Testis (tissue), 3 donors: ENCODE measurements around the gene SLC12A2. TPM values are rescaled to one million over a fixed set of nuclear protein-coding genes. Genes with fewer than 3 reads are reported as not detected.

ENCODE experiments used
- DNase-seq: peaks from one replicate; pipeline ENCODE4 v3.0.0-alpha.2; 2019
- H3K27ac ChIP-seq, 2 donors: fragments of 200-600 bp; sonication (generic); one replicate each; pipeline ENCODE4 v1.5.1; 2019
- H3K27me3 ChIP-seq: fragments of 200-600 bp; sonication (generic); one replicate; pipeline ENCODE4 v1.5.1; 2019
- H3K36me3 ChIP-seq: fragments of 200-600 bp; sonication (generic); one replicate; pipeline ENCODE4 v1.5.1; 2017; ENCODE audit warnings: low read depth; ENCODE audit errors: missing control alignments
- H3K4me1 ChIP-seq: fragments of 200-600 bp; sonication (generic); one replicate; pipeline ENCODE4 v1.5.1; 2019
- H3K4me3 ChIP-seq, 2 donors: fragments of 200-600 bp; sonication (generic); one replicate each; pipeline ENCODE4 v1.5.1; 2017 to 2019
- H3K9me3 ChIP-seq: fragments of 200-600 bp; sonication (generic); one replicate; pipeline ENCODE4 v1.5.1; 2017
- CTCF ChIP-seq, 3 experiments: fragments of 450-650 bp in 2 of 3; fragments of 200-600 bp in 1 of 3; sonication (generic) in 1 of 3; IDR thresholded peaks; one replicate each; pipeline ENCODE4 v1.5.1; 2016 to 2019; ENCODE audit warnings: antibody characterized with exemption in 3 of 3, mild to moderate bottlenecking in 2 of 3, moderate library complexity in 1 of 3
- POLR2A ChIP-seq: fragments of 450-650 bp; IDR thresholded peaks from one replicate; pipeline ENCODE4 v1.6.1; 2017; ENCODE audit warnings: antibody characterized with exemption, mild to moderate bottlenecking, moderate library complexity
- WGBS, 2 donors: methylation state at CpG; one replicate each; pipeline ENCODE4 v1.1.5; 2018; 5-methylcytosine and 5-hydroxymethylcytosine counted together
- intact Hi-C: fragments of 100-400 bp; cut with DNase I; formaldehyde crosslinking; loops from one replicate; pipeline ENCODE4 v1.15.1; 2023; ENCODE audit warnings: low total_unique reads
- polyA plus RNA-seq: library from polyadenylated mRNA; stranded (reverse); fragments of 350-450 nt; fragmentation: Illumina TruSeq; extraction: RNeasy Lipid Tissue Mini Kit (QIAGEN cat#74804); gene quantifications from one replicate; pipeline ENCODE4 v1.2.3, GENCODE V29; 2014; ENCODE audit warnings: low read depth, low replicate concordance; ENCODE audit not compliant: insufficient read depth
- total RNA-seq, 2 donors: library from RNA; depleted of rRNA; stranded (reverse); fragments of >200 nt; gene quantifications; one replicate each; pipeline ENCODE4 v1.2.3, GENCODE V29; 2016

The SLC12A2 gene
- total and polyA plus RNA-seq, 3 donors from 2014 or later = 27.8 to 40.3 (median 33.0) TPM

GRCh38 chr5:128192368-128192767, 108.8 kb downstream of the SLC12A2 start:
- Histone ChIP-seq H3K27me3 (no peaks in the 10 kb centered on the region), H3K9me3 (no peaks in the 10 kb centered on the region), H3K4me1 (no peaks in the 10 kb centered on the region), H3K4me3 (no peak overlapping the region), H3K27ac (no peak overlapping the region), H3K36me3 (no peaks in the 10 kb centered on the region)
- TF ChIP-seq POLR2A (no peak), CTCF (IDR thresholded peaks at IDR 0.05) (no peak)
- intact Hi-C loops = no loop called here
- 90 to 96% methylated on average over 2 of the region's 2 CpGs for WGBS, 2 donors
- DNase-seq = no peak

GRCh38 chr5:128193665-128194390, 110.3 kb downstream of the SLC12A2 start:
- Histone ChIP-seq H3K4me3 (no peak overlapping the region), H3K27ac (no peak overlapping the region), H3K4me1 (no peaks in the 10 kb centered on the region), H3K27me3 (no peaks in the 10 kb centered on the region), H3K9me3 (no peaks in the 10 kb centered on the region), H3K36me3 (no peaks in the 10 kb centered on the region)
- intact Hi-C loops = no loop called here
- WGBS, 2 donors = 86 to 92% methylated on average over 3 of the region's 3 CpGs
- no peak for TF ChIP-seq POLR2A
- TF ChIP-seq CTCF (IDR thresholded peaks at IDR 0.05) = no peak
- no peak for DNase-seq

DNA sequence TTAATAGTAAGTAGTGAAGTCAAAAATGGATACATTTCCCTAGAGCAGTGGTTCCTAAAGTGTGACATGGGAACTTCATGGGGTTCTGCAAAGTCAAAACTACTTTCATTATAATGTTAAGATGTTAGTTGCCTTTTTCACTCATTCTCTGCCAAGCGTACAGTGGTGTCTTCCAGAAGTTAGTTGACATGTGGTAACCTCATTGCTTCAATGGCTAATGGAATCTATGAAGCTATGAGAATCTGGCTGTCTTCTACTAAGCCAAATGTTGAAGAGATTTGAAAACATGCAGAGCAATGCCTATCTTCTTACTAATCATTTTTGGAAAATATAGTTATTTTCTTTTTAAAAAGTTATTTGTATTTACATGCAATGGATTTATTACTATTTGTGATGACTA, 111.8 kb downstream of the SLC12A2 start:
- H3K9me3 ChIP-seq = no peaks in the 10 kb centered on the region
- no peak overlapping the region for H3K27ac ChIP-seq
- DNase-seq = no peak
- H3K36me3 ChIP-seq = no peaks in the 10 kb centered on the region
- H3K4me3 ChIP-seq = no peak overlapping the region
- H3K4me1 ChIP-seq = no peaks in the 10 kb centered on the region
- intact Hi-C loops = no loop called here
- H3K27me3 ChIP-seq = no peaks in the 10 kb centered on the region
- TF ChIP-seq CTCF (IDR thresholded peaks at IDR 0.05) (no peak), POLR2A (no peak)
- WGBS, 2 donors = 92 to 95% methylated on average over 1 of the region's 1 CpG

DNA sequence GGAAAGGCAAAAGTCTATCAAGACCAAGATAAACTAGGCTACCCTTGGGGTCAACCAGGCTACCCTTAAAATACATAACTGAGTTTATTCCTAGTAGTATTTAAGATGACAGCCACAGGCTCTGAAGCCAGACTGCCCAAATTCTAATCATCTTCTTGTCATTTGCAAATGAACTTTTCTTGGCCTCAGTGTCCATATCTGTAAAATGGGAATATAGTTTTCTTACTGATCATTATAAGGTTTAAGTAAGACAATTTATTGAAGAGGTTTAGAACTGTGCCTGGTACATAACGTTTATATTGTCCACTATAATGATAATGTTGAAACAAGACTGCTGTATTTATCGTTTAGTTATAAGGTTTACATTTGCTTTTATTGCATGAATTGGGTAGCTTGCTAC, 112.5 kb downstream of the SLC12A2 start:
- TF ChIP-seq POLR2A = no peak
- no peak for TF ChIP-seq CTCF (IDR thresholded peaks at IDR 0.05)
- H3K27me3 ChIP-seq = no peaks in the 10 kb centered on the region
- DNase-seq = no peak
- 91 to 94% methylated on average over 2 of the region's 2 CpGs for WGBS, 2 donors
- no peaks in the 10 kb centered on the region for H3K9me3 ChIP-seq
- intact Hi-C loops = no loop called here
- H3K4me3 ChIP-seq = no peak overlapping the region
- no peaks in the 10 kb centered on the region for H3K4me1 ChIP-seq
- H3K36me3 ChIP-seq = no peaks in the 10 kb centered on the region
- no peak overlapping the region for H3K27ac ChIP-seq

DNA sequence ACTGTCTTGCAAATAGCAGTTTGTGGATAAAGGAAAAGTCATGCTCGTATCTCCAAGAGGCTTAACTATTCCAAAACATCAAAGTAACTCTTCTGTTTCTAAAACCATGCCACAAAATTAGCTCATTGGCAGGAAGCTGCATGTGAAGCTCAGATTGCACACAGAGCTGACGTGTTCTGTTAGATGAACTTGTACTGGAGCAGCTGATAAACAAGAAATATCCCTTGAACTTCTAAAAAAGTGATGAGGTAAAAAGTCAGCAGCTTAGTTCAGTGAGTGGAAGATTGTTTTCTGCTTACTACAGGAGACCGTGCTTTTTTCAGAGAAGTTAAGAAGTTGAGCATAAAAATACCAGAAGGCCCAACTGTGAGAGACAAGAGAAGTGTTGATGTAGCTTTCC, 113.2 kb downstream of the SLC12A2 start:
- no peak overlapping the region for H3K27ac ChIP-seq
- TF ChIP-seq CTCF (IDR thresholded peaks at IDR 0.05) (no peak), POLR2A (no peak)
- no peaks in the 10 kb centered on the region for H3K4me1 ChIP-seq
- no peak overlapping the region for H3K4me3 ChIP-seq
- DNase-seq = no peak
- intact Hi-C loops = no loop called here
- no peaks in the 10 kb centered on the region for H3K36me3 ChIP-seq
- H3K9me3 ChIP-seq = no peaks in the 10 kb centered on the region
- H3K27me3 ChIP-seq = no peaks in the 10 kb centered on the region
- WGBS, 2 donors = 54% methylated on average over 3 of the region's 3 CpGs
